GM12878 (cell line): ENCODE measurements around the gene TNRC6C. TPM values are rescaled to one million over a fixed set of nuclear protein-coding genes. Genes with fewer than 3 reads are reported as not detected.

Source experiments
- CBFB ChIP-seq: IDR thresholded peaks from 2 replicates; pipeline ENCODE4 v1.6.1; 2016; ENCODE audit warnings: antibody characterized with exemption, low read depth
- EP300 ChIP-seq, 2 experiments: fragments of 150-350 bp in 1 of 2; IDR thresholded peaks; 2 replicates each; pipeline ENCODE4 v1.6.1; 2011 to 2012; ENCODE audit warnings: low read depth in 2 of 2, low read length in 2 of 2, borderline replicate concordance in 1 of 2, improper control_type of control experiment in 1 of 2, inconsistent platforms in 1 of 2; ENCODE audit not compliant: control insufficient read depth in 1 of 2
- ESRRA ChIP-seq: IDR thresholded peaks from 2 replicates; pipeline ENCODE4 v1.6.1; 2012; ENCODE audit warnings: mild to moderate bottlenecking, low read length, improper control_type of control experiment
- IRF3 ChIP-seq: fragments of 450-650 bp; IDR thresholded peaks from 2 replicates; pipeline ENCODE4 v1.6.1; 2014; ENCODE audit warnings: mild to moderate bottlenecking
- LARP7 ChIP-seq: fragments of 450-650 bp; IDR thresholded peaks from 2 replicates; pipeline ENCODE4 v1.6.1; 2017; ENCODE audit warnings: mild to moderate bottlenecking
- MEF2A ChIP-seq: IDR thresholded peaks from 2 replicates; pipeline ENCODE4 v1.6.1; 2011; ENCODE audit warnings: low read depth, mild to moderate bottlenecking, low read length, moderate library complexity; ENCODE audit not compliant: insufficient read depth
- MEF2B ChIP-seq: fragments of 450-650 bp; IDR thresholded peaks from 2 replicates; pipeline ENCODE4 v1.6.1; 2018; ENCODE audit warnings: mild to moderate bottlenecking, moderate library complexity; ENCODE audit not compliant: partially characterized antibody, poor library complexity, severe bottlenecking
- MTA2 ChIP-seq: fragments of 450-650 bp; IDR thresholded peaks from 2 replicates; pipeline ENCODE4 v1.6.1; 2016; ENCODE audit warnings: low read depth, mild to moderate bottlenecking, moderate library complexity
- NFIC ChIP-seq: IDR thresholded peaks from 2 replicates; pipeline ENCODE4 v1.6.1; 2012; ENCODE audit warnings: low read depth, mild to moderate bottlenecking, inconsistent platforms, low read length, moderate library complexity
- POLR2AphosphoS2 ChIP-seq: IDR thresholded peaks from 2 replicates; pipeline ENCODE4 v1.6.1; 2011; ENCODE audit warnings: low read depth, mild to moderate bottlenecking, low read length, improper control_type of control experiment, moderate library complexity
- RCOR1 ChIP-seq: conservative IDR thresholded peaks from 2 replicates; pipeline ENCODE4 v1.6.1; 2012; ENCODE audit warnings: low read depth, low read length, improper control_type of control experiment
- RFX5 ChIP-seq: IDR thresholded peaks from 2 replicates; pipeline ENCODE4 v1.6.1; 2011; ENCODE audit warnings: low read depth, low read length, improper control_type of control experiment
- SIX5 ChIP-seq: IDR thresholded peaks from 2 replicates; pipeline ENCODE4 v1.6.1; 2011; ENCODE audit warnings: mild to moderate bottlenecking, low read depth, low read length, moderate library complexity; ENCODE audit not compliant: severe bottlenecking
- SKIL ChIP-seq: fragments of 450-650 bp; IDR thresholded peaks from 2 replicates; pipeline ENCODE4 v1.6.1; 2017; ENCODE audit warnings: mild to moderate bottlenecking, low read depth, inconsistent platforms; ENCODE audit not compliant: poor library complexity, severe bottlenecking
- SUPT20H ChIP-seq: IDR thresholded peaks from 2 replicates; pipeline ENCODE4 v1.6.1; 2011; ENCODE audit warnings: low read depth, mild to moderate bottlenecking, low read length, moderate library complexity, borderline replicate concordance; ENCODE audit not compliant: control insufficient read depth
- TCF3 ChIP-seq: IDR thresholded peaks from 2 replicates; pipeline ENCODE4 v1.6.1; 2012; ENCODE audit warnings: low read depth, mild to moderate bottlenecking, low read length, borderline replicate concordance; ENCODE audit not compliant: insufficient read depth
- USF2 ChIP-seq: IDR thresholded peaks from 2 replicates; pipeline ENCODE4 v1.6.1; 2011; ENCODE audit warnings: low read depth, low read length, improper control_type of control experiment, borderline replicate concordance
- YBX1 ChIP-seq: fragments of 450-650 bp; IDR thresholded peaks from 2 replicates; pipeline ENCODE4 v1.6.1; 2016; ENCODE audit warnings: antibody characterized with exemption
- ZBED1 ChIP-seq: IDR thresholded peaks from 2 replicates; pipeline ENCODE4 v1.6.1; 2016; ENCODE audit warnings: borderline replicate concordance
- ZBTB4 ChIP-seq: fragments of 450-650 bp; formaldehyde crosslinking; IDR thresholded peaks from 2 replicates; pipeline ENCODE4 v1.4.0; 2022; ENCODE audit warnings: mild to moderate bottlenecking, moderate library complexity
- ZNF207 ChIP-seq: fragments of 450-650 bp; IDR thresholded peaks from 2 replicates; pipeline ENCODE4 v1.6.1; 2014; ENCODE audit warnings: antibody characterized with exemption, mild to moderate bottlenecking, borderline replicate concordance
- ZNF24 ChIP-seq: fragments of 450-650 bp; IDR thresholded peaks from 2 replicates; pipeline ENCODE4 v1.6.1; 2017; ENCODE audit warnings: antibody characterized with exemption, mild to moderate bottlenecking
- ZNF622 ChIP-seq: fragments of 450-650 bp; IDR thresholded peaks from 2 replicates; pipeline ENCODE4 v1.6.1; 2017; ENCODE audit warnings: mild to moderate bottlenecking, inconsistent platforms
- polyA plus RNA-seq, 11 experiments: library from polyadenylated mRNA; depleted of rRNA in 4 of 11; unstranded in 6 of 11; stranded (reverse) in 5 of 11; fragments of >200 nt; fragmentation: Nextera tagmentation in 4 of 11; fragmentation: Illumina TruSeq in 1 of 11; extraction: Ambion mirVana in 4 of 11; extraction: Trizol in 1 of 11; gene quantifications; 1 replicate in 1 of 11; 2 replicates in 10 of 11; pipeline versions ENCODE4 v1.2.1 to v1.2.3, GENCODE V29; 2011 to 2016; ENCODE audit warnings: inconsistent platforms in 2 of 11, missing spikeins in 2 of 11, low read depth in 1 of 11
- total RNA-seq, 4 experiments: library from RNA; depleted of rRNA in 3 of 4; stranded (reverse); fragments of >200 nt in 3 of 4; fragmentation: Illumina TruSeq in 1 of 4; extraction: Trizol in 1 of 4; gene quantifications; 2 replicates each; pipeline versions ENCODE4 v1.2.1 to v1.2.3, GENCODE V29; 2013 to 2021

Gene TNRC6C
- total and polyA plus RNA-seq, 10 of the 15 experiments (the other 5 are each of a cell fraction or from before 2014, with no cell fraction given), result 0.40 to 6.1 (median 0.96) TPM

- TF ChIP-seq ZBTB4 (CRISPR knock-in tag) (0 out of 2 replicates have a peak, but pooled peaks have one; percentile 12), RCOR1 (no peak), SIX5 (no peak), ESRRA (no peak), CBFB (no peak; the same call in 1 of the 2 replicates), ZNF24 (no peak), USF2 (peak; percentile 62), IRF3 (no peak), EP300 (IDR thresholded peaks at IDR 0.05; ENCODE audit: borderline replicate concordance in 1 of 2, control insufficient read depth in 1 of 2, low read depth in 2 of 2, low read length in 2 of 2) (peak in 1 of 2 experiments; percentile 9; a peak in 1 of 4 replicates), TCF3 (peak; percentile 72; the same call in 1 of the 2 replicates), MEF2A (no peak), ZNF622 (no peak), POLR2AphosphoS2 (peak; percentile 74), SUPT20H (no peak), MTA2 (peak; percentile 40; the same call in 1 of the 2 replicates), ZBED1 (no peak), NFIC (no peak), ZNF207 (no peak), YBX1 (no peak), SKIL (no peak), MEF2B (peak; percentile 88), RFX5 (no peak), LARP7 (peak; percentile 40)
Observed at GRCh38 chr17:78128551-78129350, 170.2 kb downstream of the TNRC6C start, which contains the start of gene TMC6 (continued).
